Glomerular visceral epithelial cell (primary cell): ENCODE results near the gene RIMBP2.

Experiments
- DNase-seq: peaks from one replicate; pipeline ENCODE4 v3.0.0-alpha.2; 2016; ENCODE audit errors: extremely low spot score

Gene RIMBP2

DNA sequence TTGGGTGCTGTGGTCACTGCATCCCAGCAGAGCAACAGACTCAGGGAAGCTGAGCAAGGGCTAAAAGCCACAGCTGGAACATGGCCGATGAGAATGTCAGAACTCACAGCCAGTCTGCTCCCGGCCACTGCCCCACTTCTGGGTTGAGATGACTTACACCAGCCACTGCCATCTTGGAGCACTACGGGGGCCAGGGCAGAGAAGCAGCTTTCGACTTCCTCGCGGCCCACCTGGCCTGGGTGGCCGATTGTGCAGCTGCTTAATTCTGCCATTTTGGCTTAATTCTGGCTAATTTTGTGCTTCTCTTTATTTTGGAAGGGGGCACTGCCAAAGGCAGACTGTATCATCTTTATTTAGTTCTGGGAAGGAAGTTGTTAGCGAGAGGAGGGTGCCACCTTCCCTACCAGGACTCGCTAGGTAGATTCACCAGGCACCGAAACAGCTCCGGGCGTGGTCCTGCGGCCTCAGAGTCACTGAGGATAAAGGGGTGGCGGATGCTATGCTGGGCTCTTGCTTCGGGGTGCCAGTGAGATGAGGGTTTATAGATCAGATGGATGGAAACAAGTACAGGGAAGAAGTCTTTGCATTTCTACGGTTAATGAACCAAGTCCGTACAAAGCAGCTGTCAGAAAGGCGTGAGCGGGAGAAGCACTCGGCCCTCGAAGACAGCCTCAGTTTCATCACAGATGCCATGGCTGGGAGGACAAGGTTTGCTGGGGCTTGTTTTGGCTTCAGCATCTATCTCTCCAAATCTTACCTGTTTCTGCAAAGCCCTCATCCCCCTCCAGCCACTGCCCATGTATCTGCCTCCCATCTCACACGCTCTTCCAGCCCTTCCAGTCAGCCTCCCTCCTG lies 230.6 kb downstream of the RIMBP2 start:
- DNase-seq = no peak

DNA sequence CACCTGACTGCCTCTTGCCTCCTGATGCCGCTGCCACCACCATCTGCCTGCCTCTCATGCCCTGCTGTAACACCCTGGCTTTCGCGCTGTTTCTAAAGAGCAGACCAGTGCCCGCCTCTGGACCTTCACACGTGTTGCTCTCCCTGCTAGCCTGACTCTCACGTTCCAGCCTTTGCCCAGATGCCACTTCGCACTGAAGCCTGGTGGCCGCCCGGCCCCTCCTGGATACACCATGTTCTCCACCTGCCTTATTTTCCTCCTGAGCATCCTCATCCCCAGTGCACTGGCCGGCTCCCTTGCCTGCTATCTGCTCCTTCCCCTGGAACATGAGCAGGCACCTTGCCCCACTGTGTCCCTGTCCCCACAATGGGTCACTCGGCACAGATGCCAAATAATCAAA lies 231.9 kb downstream of the RIMBP2 start:
- DNase-seq = no peak

DNA sequence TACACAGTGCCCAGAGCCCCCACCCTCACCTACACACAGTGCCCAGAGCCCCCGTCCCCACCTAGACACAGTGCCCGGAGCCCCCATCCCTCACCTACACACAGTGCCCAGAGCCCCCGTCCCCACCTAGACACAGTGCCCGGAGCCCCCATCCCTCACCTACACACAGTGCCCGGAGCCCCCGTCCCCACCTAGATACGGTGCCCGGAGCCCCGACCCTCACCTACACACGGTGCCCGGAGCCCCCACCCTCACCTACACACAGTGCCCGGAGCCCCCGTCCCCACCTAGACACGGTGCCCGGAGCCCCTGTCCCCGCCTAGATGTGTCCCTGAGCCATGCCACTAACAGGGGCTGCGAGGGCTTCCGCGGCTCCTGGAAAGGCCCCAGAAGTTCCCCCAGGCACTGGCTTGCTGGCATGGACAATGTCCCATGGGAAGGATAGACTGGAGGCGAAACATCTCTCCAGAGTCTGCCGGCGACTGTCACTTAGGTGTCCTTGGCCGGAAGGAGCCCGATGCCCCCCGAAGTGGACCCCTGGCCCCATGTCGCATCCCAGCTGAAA lies 232.4 kb downstream of the RIMBP2 start:
- DNase-seq = no peak

DNA sequence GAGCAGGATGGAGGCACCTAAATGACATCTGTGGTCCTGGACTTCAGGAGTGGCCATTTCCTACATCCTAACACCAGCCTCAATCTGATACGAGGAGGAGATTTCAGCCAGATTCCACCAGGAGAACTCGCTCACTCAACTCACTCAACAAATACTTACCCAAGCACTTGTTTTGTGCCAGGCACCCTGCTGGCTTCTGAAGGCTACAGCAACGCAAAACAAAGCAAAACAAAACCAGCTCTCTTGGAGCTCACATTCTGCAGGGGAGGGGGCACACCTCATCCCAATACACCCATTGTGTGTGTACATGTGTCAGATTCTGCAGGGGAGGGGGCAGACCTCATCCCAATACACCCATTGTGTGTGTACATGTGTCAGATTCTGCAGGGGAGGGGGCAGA lies 233.7 kb downstream of the RIMBP2 start:
- no peak for DNase-seq

DNA sequence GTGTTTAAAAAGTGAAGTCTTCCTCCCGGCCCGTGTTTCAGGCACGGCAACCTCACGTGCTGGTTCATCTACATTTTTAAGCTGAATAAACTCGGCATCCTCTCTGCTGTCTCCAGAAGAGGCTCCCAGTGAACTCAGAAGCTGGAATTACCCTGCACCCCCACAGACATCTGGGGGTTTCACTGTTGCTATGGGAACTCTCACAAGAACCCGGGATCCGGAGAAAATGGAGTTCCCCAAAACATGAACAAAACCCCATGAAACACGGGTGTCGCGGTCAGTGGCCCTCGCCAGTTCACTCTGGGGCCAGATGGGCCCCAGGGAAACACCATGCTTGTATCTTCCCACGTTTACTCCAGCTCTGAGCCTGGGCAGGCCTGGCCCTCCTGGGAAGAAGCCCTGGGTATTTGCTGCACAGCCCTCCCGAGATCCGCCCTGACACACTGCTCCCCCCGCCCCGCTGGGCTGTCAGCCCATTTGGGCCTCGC lies 234.7 kb downstream of the RIMBP2 start:
- DNase-seq = no peak

DNA sequence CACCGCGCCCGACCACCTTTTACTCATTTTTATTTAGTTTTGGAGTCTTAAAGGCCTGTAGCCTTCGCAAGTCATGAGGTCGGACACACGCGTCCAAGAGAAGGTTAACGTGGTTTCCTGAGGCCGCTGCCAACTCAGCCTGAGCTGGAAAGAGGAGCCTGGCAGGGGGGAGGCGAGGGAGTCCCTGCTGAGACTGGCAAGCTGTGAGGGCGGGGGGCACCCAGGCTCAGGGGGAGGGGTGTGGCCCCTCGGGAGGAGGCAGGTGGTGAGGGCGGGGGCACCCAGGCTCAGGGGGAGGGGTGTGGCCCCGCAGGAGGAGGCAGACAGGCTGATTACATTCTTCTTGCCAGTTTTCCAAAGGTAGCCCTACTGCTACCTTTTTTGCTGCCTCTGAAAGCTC lies 235.2 kb downstream of the RIMBP2 start:
- DNase-seq = no peak

DNA sequence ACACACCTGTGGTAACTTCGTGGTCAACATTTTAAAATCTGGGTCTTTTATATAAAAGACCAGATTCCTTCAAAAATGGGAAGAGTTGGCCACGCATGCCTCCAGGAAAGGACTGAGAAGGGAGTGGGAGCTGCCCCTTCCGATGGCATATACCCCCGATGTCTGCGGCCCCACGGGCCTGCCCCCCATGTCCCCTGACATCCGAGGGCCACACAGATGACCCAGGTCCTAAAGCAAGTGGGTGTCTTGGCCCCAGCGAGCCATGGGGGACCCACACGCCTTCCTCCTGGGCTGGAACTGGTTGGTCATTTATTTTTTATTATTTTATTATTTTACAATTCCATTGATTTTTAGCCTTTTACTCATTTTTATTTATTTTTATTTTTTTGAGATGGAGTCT lies 235.9 kb downstream of the RIMBP2 start:
- no peak for DNase-seq

DNA sequence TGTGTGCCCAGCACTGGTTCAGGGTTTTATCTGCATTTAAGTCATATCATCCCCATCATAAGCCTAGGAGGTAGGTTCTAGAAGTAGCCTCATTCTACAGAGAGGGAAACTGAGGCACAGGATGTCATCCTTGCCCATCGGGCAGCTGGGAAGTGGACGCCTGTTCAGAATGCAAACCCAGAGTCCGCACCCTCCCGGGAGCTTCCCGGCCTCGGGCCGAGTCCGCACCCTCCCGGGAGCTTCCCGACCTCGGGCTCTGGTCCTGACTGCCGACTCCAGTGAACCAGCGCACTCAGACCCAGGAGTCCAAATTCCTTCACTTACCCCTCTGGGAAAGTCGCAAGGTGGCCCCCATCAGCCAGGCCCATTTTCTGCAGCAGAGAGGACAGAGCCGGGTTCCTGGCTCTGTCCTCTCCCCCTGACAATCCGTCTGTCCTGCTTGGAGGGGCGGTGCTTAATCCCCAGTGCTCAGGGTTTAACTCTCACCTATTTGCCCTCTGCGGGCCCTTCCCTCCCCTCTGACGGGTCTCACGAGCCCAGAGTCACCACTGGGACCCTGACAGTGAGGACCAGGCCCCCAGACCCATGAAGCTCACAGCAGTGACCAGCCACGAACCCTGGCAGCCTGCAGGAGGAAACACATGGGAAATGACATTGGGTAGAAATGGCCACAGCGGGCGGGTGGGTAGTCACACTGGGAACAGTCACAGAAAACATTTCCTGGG lies 236.5 kb downstream of the RIMBP2 start:
- DNase-seq = no peak

DNA sequence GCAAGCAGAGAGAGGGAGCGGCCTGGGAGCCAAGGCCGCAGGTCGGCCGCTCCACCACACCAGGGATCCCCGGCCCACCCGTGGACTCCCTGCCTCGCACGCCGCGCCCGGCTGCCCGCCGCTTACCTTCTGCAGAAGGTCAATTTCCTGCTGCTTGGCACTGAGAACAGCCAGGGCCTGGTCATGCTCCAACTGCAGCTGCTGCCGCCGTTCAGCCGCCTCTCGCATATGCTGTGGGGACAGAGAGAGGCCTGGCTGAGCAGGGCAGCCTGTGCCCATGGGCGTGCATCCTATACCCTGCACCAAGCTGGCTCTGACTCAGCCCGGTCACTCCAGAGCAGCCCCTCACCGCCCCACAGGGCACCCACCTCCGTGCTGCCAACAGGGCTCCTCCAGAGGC lies 237.3 kb downstream of the RIMBP2 start:
- no peak for DNase-seq

DNA sequence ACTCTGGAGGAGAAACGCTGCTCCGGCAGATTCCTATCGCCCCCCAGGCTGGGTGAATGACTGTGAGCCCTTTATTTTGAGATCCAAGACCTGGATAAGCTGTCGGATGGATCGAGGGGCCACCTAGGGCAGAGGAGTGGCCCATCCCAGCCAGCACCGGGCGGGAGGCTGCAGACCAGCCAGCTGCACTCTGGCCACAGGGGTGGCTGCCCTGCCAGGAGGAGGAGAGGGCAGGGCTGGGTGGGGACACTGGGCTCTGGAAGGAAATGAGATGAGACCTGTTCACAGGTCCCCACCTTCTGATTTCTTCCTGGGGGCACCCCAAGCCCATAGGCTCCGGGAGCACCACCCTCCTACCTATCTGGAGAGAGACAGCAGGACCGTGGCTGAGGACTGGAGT lies 238.4 kb downstream of the RIMBP2 start:
- no peak for DNase-seq

DNA sequence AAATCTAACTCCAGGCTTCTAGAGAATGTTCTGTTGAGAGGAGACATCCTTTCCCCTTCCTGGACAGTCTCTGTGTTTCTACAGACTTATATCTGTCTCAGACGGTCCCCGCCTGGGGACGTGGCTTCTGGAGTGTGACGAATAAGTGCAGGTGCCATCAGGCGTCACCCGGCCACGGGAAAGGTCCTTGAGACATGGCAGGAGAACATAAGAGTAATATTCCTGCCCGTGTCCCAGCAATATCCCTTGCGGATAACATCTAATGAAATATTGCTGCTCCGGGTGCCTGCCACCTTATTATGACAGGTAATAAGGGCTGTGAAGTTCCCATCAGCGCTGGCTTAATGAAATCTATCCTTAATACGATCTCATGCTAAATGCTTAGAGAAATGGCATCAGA lies 238.8 kb downstream of the RIMBP2 start:
- DNase-seq = no peak

DNA sequence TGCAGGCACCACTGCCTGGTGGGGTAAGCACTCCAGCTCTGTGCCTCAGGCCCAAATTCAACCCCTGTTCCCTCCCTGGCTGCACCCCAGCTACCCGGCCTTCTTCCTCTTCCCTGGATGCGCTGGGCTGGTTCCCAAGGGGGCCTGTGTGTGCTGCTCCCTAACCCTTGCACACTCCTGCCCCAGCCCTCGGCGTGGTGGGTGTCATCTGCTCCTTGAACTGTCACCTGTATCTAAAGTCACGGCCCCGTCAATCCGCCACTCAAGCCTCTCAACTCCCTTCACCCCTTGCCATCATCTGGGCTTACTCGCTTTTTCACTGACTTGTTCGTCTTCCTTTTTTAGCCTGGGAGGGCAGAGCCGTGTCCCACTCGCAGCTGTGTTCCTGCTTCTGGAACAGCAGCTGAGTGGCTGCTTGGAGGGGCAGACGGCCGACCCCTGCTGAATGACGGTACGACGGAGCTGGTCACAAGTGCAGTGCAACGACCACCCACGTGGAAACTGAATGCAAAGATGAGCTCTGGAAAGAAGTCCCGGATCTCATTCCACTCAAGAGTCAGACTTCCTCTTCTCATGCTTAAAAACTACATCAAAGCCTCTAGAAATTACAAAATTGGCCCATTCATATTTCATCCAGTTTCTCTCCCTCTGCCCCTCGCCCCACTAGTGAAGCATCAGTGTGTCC lies 239.5 kb downstream of the RIMBP2 start:
- DNase-seq = no peak

DNA sequence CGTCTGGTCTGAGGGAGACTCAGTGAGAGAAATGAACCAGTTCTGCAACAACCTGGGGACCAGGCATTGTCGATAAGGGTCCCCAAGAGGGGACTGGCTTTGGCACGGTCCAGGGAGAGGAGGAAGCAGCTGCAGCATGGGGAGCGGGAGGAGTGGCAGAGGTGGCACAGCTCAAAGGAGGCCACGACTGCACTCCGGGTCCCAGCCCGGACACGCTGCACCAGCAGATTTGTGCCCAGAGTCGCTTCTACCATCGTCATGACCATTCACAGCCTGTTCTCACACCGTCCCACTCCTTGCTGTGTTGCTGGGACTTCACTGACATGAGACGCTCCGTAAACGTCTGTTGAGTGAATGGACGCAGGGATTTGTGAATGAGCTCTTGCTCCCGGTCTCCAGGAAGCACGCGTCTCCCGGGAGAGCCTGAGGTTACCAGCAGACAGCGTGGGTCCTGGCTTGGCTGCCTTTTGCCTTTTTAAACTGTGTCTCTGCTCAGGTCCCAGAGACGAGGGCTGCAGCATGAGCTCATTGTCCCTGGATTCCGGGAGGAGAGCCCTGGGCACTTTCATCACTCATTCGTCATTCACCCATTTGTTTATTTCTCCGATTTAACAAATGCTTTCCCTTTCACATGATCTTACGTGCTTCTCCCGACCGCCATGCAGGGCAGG lies 241.4 kb downstream of the RIMBP2 start:
- no peak for DNase-seq

DNA sequence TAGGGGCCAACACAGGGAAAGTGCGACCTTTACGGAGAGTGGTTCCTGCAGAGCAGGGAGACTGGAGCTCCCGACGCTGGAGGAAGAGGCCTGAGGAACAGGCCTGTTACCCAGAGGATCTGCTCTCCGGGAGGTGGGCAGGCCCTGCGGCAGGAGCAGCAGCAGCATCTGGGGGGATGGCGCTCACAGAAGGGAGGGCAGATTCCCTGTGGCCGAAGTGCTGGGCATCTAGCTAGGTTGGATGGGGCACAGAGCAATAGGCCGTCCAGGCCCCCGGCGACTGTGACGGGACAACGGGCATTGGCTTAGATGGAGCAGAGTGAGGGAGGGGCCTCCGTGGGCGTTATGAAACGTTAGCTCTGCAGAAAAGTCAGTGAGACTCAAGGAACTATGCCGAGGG lies 242.8 kb downstream of the RIMBP2 start:
- no peak for DNase-seq

DNA sequence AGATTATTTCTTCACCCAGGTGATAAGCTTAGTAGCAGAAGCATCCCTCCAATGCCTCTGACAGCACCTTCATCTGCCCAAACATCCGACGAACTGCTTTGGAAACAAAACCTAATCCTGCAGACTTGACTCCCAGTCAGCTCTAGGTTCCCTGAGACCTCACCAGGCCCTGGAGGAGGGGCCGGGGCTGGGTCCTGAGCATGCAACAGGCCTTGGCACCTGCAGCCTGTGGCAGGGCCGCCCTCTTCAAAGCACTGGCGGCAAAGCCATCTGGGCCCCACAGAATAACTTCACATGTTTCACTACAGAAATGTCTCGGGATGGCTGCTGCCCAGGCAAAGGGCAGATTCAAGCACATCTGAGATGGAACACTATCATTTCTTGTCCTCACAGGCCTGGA lies 245.1 kb downstream of the RIMBP2 start:
- no peak for DNase-seq

DNA sequence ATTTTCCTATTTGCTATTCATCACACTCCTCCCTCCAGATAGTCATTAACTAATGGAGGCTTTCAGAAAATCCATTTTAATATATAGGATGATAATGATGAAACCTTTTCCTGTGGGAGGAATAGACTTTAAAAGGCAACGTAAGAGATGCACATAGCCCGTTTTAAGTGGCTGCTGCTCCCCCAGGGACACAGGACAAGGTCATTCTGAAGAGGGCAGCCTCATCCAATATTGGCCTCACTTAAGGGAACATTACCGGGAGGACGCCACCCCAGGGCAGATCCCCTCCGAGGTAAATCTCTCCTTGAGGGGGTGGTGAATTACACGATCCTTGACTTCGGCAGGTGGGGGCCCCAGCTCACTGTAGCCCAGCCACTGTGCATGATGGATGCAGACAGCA lies 246.5 kb downstream of the RIMBP2 start:
- no peak for DNase-seq

DNA sequence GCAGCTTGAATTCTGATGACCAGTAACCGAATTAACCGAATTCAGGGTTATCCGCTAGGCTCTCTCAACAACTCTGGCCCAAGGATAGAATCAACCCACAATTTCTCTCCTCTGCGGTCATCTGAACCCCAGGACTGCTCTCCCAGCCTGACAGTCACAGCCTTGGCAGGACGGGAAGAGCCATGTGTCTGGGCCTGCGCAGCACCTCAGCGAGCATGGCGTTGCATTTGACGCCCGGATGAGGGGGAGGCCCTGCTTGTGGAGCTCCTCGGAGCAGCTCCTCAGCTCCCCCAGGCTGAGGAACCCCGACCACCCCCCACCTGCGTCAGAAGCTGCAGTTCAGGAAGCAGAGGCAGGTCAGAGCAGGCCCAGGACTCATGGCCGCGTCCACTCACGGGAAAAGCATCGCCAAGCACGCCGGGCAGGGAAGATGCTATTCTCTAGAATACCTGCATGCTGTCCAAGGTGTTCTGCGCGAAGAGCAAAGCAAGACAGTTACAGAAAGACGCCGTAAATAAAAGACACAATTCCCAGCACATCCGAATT lies 247.3 kb downstream of the RIMBP2 start:
- DNase-seq = no peak

DNA sequence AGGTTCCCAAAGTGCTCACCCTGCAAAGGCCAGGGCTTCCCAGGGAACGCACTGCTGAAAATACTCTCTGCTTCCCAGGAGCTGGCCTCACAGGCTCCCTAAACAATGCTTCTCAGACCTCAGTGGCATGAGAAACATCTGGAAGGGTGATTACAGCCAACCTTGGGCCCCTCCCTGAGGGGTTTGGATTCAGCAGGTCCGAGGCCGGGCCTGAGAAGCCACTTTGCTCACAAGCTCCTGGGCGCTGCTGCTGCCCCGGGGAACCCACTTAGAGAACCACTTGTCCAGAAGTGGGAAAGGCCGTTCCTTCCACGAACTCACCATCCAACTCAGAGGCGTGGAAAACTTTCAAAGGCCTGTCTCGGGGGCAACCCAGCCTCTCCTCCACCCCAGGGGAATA lies 247.9 kb downstream of the RIMBP2 start:
- no peak for DNase-seq

DNA sequence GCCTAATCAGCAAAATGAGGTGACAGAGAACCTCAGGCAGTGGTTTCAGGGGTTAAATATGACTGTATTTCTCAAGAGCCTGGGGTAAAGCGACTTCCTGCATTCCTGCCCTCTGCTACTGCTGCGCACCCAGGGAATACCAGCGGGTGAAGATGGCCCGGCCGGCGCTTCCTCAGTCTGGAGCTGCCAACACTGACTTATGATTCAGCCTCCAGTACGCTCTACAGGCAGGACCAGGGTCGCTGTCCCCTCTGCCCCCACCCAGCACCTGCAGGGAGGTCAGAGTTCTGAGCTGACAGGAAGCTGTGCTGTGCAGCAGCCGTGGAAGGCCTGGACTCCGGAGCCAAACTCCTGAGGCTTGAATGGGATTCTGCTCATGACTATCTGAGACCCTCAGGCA lies 250.5 kb downstream of the RIMBP2 start:
- DNase-seq = no peak

DNA sequence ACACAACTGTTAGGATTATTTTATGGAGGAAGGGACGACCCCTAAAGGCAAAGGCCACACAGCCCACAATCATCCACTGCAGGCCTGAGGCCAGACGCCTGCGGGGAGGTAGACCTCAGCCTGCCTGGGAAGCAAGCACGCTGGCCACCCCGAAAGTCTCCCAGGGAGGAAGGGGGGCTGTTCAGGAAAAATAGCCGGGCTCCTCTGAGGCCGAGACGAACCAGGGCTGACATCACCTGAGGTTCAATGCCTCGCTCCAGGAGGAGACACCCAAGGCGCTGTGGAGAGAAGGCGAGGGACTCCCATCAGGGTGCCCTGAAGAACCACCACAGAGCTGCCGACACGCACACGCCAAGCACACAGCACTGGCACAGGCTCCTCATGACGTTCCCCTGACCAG lies 251.1 kb downstream of the RIMBP2 start:
- no peak for DNase-seq
